Panc1 (cell line): ENCODE results near the gene CDCA7.

Source experiments
- POLR2AphosphoS5 ChIP-seq: IDR thresholded peaks from 2 replicates; pipeline ENCODE4 v1.6.1; 2012; ENCODE audit warnings: mild to moderate bottlenecking, low read depth, low read length, moderate library complexity
- SIN3A ChIP-seq: IDR thresholded peaks from 2 replicates; pipeline ENCODE4 v1.6.1; 2012; ENCODE audit warnings: low read depth, mild to moderate bottlenecking, low read length, moderate library complexity, borderline replicate concordance; ENCODE audit not compliant: insufficient read depth
- TCF7L2 ChIP-seq: IDR thresholded peaks from 2 replicates; pipeline ENCODE4 v1.6.1; 2011; ENCODE audit warnings: mild to moderate bottlenecking, low read depth, low read length, inconsistent platforms
- TF ChIP-seq, protein P1 (sequence below): fragments of 450-650 bp; IDR thresholded peaks from 2 replicates; pipeline ENCODE4 v1.5.1; 2017; ENCODE audit warnings: mild to moderate bottlenecking
- TF ChIP-seq, protein P2 (sequence below), 2 experiments: IDR thresholded peaks; 2 replicates each; pipeline ENCODE4 v1.6.1; 2011 to 2012; ENCODE audit warnings: low read depth in 2 of 2, control low read depth in 1 of 2, low read length in 1 of 2, mild to moderate bottlenecking in 1 of 2, moderate library complexity in 1 of 2; ENCODE audit not compliant: insufficient read depth in 1 of 2

DNA sequence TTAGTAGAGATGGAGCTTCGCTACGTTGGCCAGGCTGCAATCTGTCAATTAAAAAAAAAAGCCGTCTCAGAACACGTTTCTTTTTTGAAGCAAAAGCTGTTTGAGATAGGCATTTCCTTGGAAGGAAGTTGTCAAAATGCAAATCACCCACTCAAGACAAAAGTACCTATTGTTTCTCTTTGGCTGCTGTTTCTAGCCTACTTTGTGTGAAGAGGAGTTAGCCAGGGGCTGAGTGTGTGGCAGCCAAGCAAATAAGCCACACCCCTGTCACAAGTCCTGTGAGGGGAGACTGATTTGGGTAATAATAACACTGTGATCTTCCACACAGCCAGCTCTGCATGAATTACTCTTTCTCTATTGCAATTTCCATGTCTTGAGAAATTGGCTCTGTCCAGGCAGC lies 47.4 kb upstream of the CDCA7 start:
- TF ChIP-seq, protein P1, sequence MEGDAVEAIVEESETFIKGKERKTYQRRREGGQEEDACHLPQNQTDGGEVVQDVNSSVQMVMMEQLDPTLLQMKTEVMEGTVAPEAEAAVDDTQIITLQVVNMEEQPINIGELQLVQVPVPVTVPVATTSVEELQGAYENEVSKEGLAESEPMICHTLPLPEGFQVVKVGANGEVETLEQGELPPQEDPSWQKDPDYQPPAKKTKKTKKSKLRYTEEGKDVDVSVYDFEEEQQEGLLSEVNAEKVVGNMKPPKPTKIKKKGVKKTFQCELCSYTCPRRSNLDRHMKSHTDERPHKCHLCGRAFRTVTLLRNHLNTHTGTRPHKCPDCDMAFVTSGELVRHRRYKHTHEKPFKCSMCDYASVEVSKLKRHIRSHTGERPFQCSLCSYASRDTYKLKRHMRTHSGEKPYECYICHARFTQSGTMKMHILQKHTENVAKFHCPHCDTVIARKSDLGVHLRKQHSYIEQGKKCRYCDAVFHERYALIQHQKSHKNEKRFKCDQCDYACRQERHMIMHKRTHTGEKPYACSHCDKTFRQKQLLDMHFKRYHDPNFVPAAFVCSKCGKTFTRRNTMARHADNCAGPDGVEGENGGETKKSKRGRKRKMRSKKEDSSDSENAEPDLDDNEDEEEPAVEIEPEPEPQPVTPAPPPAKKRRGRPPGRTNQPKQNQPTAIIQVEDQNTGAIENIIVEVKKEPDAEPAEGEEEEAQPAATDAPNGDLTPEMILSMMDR = no peak
- TF ChIP-seq, protein P2, sequence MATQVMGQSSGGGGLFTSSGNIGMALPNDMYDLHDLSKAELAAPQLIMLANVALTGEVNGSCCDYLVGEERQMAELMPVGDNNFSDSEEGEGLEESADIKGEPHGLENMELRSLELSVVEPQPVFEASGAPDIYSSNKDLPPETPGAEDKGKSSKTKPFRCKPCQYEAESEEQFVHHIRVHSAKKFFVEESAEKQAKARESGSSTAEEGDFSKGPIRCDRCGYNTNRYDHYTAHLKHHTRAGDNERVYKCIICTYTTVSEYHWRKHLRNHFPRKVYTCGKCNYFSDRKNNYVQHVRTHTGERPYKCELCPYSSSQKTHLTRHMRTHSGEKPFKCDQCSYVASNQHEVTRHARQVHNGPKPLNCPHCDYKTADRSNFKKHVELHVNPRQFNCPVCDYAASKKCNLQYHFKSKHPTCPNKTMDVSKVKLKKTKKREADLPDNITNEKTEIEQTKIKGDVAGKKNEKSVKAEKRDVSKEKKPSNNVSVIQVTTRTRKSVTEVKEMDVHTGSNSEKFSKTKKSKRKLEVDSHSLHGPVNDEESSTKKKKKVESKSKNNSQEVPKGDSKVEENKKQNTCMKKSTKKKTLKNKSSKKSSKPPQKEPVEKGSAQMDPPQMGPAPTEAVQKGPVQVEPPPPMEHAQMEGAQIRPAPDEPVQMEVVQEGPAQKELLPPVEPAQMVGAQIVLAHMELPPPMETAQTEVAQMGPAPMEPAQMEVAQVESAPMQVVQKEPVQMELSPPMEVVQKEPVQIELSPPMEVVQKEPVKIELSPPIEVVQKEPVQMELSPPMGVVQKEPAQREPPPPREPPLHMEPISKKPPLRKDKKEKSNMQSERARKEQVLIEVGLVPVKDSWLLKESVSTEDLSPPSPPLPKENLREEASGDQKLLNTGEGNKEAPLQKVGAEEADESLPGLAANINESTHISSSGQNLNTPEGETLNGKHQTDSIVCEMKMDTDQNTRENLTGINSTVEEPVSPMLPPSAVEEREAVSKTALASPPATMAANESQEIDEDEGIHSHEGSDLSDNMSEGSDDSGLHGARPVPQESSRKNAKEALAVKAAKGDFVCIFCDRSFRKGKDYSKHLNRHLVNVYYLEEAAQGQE (IDR thresholded peaks at IDR 0.05; ENCODE audit: insufficient read depth in 1 of 2, low read depth in 2 of 2, low read length in 1 of 2) = no peak
- no peak for TF ChIP-seq POLR2AphosphoS5
- TF ChIP-seq TCF7L2 = no peak
- no peak for TF ChIP-seq SIN3A
